ENCODE data around the gene MAP3K7CL. TPM values are rescaled to one million over a fixed set of nuclear protein-coding genes. Genes with fewer than 3 reads are reported as not detected.
"Not testable (repeated sequence)": the region's sequence is repeated elsewhere in the genome, so short reads cannot be mapped to it uniquely, and the experiment has no call there.

MAP3K7CL gene
- total RNA-seq, 1 donor from 2014 or later = 7.6 TPM

DNA sequence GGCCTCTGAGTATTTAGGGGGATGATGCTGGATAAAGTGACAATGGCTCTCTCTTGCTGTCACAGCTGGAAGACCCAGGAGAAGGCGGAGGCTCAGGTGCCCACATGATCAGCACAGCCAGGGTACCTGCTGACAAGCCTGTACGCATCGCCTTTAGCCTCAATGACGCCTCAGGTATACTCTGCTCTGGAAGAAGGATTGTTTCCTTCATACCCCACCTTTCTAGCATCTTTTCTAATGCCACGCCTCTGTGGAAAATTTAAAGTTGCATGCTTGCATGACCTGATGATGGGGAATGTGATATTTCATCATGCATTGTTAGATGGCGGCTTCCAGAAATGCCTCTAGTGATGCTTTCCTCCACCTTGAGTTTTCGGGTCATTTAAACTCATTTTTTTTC is 2.8 kb downstream of the MAP3K7CL start:
- DNase-seq (ENCODE audit: low read depth, low spot score) = no peak

DNA sequence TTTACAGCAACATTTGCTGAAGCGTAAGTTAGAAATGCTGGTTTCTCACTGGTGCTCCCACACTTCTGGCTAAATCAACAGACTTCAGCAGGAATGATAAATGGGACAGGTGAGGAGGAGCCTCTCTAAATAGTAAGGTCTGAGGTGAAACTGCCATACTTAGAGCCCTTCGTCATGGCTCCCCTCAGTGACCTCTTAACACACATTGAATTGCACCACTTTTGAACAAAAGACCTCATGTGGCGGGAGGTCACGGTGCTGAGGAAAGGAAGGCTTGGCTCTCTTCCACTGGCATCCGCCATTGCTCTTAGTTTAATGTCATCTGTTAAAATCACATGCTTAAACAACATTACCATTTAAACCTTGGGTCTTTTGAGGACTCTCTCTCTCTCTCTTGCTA is 3.4 kb downstream of the MAP3K7CL start:
- DNase-seq (ENCODE audit: low read depth, low spot score) = no peak

DNA sequence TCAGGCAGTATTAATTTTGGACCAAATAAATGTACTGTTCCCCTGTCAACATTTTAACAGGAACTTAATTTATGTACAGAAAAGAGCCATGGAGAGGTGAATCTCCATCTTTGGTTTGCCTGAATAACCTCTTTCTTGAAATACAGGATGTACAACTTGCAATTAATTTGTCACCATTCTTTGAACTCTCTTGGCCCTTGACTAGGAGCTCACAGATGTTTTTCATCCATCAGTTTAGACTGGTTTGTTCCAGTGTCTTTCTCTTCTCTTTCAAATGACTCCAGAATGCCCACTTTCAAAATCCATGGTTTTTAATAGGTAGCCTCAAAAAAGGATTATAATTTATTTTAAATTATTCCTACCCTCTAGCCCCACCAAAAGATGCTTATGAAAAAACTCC is 5.0 kb downstream of the MAP3K7CL start:
- DNase-seq (ENCODE audit: low read depth, low spot score) = no peak

DNA sequence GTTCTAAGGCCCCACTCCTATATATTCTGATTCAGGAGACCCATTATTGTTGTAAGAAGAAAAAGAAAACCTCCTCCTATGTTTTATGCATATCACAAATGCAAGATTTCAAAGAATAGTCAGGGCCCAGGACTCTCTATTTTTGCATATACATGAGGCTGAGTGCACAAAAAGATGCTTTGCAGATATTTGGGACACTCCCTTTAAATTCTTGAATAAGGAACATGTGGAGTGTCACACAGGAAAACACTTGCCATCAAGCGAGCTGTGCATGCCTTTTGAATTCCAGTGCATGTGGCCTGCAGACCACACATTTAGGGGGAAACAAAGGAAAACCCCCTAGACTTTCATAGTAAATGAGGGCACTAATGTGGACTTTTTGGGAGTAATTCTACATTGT is 5.6 kb downstream of the MAP3K7CL start:
- no peak for DNase-seq (ENCODE audit: low read depth, low spot score)

DNA sequence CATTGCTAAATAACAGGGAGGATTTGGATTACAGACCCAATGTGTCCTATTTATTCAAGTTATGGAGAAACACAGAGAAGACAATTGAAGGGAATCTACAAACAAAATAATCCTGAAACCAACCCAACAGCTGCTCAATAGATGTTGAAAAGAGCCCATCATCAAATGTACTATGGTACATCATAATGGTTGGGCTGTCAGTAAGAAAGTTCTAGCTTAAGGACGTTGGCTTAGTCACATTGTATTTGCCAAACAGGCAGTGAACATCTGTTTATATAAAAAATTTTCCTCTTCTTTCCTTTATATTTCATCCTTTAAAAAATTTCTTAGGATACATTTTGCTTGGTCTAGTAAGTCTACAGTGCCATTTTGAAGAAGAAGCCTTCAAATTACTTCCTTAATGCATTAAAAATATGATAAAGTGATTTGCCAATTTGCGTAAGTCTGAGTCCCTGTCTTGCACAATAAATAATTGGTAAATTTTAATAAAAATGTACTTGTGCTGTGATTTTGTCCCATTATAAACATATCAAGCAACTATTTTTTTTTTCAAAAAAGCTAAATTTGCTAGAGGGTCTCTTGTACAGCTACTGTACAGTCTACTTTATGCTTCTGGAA is 14.4 kb downstream of the MAP3K7CL start:
- DNase-seq (ENCODE audit: low read depth, low spot score) = no peak

DNA sequence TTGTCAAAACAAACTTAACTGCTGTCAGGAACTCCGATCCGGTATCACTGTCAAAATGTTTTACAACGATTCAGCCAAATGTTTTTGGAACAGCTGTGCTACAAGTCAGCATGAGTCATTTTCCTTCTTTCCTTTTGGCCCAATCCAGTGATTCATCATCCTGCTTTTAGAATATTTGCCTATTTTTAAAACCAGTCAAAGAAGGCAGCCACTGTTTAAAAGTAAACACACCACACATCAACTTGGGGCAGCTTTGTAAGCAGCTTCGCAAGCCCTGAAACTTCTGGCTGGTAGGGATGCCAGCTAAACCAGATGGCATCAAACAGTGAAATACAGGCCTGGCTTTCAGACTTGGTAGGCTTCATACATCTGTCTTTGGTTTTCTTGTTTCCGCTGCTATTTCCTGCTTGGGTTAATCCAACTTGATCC is 14.9 kb downstream of the MAP3K7CL start:
- DNase-seq (ENCODE audit: low read depth, low spot score) = peak; percentile 84

DNA sequence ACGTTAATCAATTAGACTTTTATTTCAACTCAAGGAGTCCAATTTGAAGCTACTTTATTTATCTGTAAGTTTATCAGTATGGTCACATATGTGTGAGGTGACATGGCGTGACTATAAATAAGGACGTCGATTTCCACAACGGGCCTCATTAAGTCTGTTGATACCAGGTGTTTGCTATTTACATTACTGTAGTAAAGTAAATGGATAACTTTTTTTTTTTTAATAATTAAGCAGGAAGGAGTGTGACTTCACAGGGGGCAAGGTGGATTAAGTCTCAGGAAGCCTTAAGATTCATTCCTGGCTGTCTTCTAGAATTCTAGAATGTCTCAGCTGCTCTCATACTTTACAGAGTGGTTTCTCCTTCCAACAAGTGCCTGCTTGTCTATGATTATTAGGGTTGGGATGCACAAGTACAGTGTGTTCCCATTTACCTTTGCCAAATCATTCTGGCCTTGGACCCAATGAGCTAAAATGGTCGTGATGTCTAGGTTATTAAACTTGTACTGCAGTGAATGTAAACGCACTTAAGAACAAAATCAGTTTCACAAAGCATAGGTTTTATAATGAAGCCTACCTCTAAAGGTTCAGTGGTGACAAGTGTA is 15.5 kb downstream of the MAP3K7CL start:
- DNase-seq (ENCODE audit: low read depth, low spot score) = no peak

DNA sequence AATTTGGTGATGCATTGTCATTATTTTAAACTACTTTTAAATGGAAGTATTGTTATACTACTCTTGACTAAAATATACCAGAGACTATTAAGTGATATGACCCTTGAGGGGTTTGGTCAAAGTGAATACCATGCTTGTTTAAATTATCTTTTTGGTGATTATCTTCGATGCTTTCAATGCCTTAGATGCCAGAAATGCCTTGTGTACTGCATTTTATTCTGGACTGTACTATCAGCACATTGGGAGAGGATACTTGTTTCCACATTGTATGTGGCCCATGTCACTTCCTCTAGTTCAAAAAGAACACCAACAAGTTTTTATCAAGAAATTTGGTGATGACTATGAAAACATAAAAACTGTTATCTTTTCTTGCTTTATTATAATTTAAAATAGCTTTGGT is 16.3 kb downstream of the MAP3K7CL start:
- DNase-seq (ENCODE audit: low read depth, low spot score) = no peak

DNA sequence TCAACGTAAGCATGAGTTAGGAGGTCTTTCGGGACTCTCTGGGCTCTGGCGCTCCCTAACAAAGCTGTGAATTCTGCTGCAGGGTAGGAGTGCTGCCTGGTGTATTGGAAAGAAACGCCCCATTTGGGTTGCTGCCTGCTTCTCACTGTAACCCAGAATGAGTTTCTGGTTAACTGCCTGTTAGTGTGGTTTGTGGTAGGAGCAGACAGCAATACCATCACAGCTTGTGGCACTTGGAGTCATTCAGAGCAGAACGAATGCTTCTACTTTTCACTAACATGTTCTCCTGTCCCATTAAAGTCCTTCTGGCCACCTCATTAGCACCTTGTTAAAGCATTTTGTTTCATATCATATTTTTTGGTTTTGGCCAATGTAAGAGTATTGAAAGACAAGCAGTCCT is 18.1 kb downstream of the MAP3K7CL start:
- no peak for DNase-seq (ENCODE audit: low read depth, low spot score)

DNA sequence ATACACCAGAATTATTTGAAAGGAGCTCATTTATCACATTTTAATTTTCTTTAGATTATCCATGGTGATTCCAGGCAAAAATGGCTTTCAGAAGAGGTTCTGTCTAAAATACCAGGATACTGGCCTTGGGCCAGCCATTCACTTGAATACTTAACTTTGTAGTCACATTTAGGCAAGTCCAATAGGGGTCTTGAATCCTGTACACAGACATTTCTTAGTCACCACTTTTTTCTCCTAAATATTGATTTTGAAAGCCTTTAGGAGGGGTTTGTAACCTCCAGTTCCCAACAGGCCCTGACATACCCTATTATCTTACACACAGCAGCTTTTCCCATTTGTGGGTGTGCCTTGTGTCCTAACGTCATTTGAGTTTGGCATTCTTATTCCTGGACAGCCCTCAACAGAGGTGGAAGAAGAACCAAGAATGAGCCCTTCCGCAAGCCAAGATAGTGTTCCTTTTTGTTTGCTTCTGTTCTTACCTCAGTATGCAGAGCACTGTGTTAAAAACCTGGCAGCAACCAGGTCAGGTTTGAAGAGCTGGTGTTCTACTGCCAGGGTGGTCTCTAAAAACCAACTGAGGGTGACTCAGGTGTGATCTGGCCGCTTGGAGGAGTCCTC is 19.5 kb downstream of the MAP3K7CL start:
- no peak for DNase-seq (ENCODE audit: low read depth, low spot score)

DNA sequence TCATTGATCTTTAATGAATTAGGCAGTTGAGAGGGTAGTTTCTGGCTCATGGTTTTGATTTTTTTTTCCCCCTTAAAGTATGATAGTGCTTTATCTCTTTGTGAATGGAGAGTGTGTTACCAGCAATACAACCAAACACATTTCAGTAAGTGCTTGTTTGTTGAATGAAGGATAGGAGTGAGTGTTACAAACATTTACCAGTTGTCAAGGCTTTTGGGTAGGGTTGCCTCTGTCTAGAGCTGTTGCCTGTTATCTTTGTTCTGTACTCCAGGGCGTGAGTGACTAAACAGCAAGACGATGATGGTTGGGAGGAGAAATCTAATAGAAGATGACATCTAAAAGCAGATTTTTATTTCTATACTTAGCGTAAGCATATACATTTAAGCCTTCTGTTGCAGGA is 21.5 kb downstream of the MAP3K7CL start:
- no peak for DNase-seq (ENCODE audit: low read depth, low spot score)

DNA sequence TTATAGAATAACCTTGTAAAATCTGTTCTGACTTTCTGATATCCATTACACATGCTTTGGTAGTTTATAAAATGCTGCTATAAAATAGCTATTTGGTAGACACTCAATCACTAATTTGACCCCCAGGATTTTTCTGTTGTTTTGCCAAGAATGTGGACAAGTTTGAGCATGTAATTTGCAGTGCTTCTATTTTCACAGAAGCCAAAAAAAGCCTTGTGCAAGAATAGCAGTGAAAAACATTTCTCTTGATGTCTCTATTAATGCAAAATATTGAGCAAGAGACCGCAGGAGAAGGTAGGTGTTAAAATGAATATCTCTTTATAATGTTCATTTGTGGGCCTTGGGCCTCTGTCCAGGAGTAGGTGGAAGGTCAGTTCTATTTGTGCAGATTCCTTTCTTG is 22.5 kb downstream of the MAP3K7CL start:
- DNase-seq (ENCODE audit: low read depth, low spot score) = no peak

DNA sequence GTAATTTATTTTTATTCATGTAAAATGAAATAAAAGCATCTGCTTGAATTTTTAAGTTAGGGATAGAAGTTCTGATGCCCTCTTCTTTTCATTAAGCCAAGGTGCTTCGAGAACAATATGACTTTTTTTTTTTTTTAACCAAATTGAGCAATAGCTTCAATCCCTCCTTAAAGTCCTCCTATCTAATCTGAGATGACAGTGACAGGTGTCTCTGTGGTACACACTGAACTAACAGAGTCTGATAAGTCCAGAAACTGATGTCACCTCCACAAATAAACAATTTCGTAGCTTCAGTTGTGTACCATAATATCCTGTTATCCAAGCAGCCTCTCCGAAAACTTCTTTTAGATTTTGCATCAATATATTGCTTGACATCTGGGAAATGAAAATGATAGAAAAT is 23.8 kb downstream of the MAP3K7CL start:
- no peak for DNase-seq (ENCODE audit: low read depth, low spot score)

DNA sequence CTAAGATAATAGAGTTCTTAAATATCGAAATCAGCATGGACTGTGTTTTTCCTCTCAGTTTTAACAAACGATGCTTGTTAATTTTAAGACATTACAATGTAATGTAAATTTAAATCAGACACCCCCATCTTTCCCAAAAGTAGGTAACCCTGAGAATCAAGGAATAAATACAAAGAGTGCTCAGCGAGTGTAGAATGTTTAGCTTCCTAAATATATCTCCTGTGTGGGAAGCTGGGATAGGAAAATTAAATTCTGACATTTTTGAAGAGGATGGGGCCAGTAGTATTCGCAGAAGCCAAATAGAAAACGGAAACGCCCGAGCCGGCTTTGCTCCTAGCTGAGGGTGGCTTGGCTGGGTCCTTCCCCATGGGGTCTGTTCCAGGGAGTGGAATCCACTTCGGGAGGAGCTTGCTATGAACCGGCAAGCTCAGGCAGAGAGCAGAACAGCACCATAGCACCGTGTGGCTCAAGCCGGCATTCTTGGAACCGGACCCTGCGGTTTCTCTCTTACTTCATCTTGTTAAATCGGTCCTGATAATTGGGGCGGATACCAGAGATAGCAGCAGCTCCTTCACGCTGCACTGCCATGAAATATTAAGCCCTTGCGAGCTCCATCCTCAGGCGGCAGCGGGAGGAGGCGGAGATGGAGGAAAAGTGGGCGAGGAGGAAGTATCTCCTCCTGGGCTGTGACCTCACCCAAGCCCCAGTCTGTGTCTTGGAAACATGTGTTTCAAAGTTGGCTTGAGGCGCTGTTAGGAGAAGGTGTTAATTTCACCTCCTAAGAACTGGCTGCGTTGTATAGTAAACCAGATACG is 24.9 kb downstream of the MAP3K7CL start:
- DNase-seq (ENCODE audit: low read depth, low spot score) = no peak

DNA sequence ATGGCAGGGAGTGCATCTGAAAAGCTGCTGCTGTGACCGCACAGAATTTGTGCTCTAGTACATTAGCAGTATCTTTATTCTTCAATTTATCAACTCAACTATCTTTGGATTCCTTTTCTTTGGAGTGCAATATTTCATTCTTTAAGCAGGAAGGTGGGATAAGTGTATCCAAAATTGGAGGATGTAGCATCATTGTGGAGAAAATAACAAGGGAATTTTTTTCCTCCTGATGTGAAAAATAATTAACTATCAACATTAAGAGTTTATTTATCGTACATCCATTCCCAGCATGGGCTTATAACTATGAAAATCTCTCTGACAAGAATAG is 25.5 kb downstream of the MAP3K7CL start:
- no peak for DNase-seq (ENCODE audit: low read depth, low spot score)

DNA sequence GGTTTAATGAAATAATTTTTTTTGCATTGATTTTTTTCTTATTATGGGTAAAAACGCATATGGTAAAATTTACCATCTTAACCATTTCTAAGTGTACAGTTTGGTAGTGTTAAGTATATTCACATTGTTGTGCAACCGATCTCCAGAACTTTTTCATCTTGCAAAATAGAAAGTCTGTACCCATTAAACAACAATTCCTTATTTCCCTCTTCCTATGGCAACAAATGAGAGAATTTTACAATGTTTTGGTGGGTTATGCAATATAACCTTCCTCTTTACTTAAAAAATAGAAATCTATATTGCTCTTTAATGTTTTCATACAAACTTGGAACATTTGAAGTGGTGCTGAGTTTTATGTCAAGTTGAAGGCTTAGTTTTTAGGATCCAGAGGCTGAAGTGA is 26.6 kb downstream of the MAP3K7CL start:
- no peak for DNase-seq (ENCODE audit: low read depth, low spot score)

DNA sequence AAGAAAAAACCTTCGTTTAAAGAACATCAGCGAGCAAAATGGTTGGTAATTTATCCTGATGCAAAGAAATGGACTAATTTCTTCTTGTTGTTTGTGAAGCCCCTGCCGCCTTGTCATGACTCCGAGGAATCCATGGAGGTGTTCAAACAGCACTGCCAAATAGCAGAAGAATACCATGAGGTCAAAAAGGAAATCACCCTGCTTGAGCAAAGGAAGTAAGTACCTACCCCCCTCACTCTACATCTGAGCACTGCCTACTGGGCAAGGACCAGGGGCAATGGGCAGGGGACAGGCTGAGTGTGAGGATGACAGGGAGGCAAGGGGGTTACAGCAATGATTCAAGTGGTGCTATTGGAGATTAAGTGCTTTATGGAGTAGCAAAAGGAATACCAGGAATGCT is 29.4 kb downstream of the MAP3K7CL start:
- no peak for DNase-seq (ENCODE audit: low read depth, low spot score)

DNA sequence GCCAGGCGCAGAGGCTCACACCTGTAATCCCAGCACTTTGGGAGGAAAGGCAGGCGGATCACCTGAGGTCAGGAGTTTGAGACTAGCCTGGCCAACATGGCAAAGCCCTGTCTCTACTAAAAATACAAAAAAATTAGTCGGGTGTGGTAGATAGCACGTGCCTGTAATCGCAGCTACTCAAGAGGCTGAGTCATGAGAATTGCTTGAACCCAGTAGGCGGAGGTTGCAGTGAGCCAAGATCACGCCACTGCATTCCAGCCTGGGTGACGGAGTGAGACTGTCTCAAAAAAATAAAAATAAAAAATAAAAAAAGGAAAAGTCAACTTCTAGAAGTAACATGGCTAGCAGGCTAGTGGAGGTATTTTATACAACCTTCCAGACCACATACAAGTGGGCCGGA is 32.4 kb downstream of the MAP3K7CL start:
- DNase-seq (ENCODE audit: low read depth, low spot score) = not testable (repeated sequence)

DNA sequence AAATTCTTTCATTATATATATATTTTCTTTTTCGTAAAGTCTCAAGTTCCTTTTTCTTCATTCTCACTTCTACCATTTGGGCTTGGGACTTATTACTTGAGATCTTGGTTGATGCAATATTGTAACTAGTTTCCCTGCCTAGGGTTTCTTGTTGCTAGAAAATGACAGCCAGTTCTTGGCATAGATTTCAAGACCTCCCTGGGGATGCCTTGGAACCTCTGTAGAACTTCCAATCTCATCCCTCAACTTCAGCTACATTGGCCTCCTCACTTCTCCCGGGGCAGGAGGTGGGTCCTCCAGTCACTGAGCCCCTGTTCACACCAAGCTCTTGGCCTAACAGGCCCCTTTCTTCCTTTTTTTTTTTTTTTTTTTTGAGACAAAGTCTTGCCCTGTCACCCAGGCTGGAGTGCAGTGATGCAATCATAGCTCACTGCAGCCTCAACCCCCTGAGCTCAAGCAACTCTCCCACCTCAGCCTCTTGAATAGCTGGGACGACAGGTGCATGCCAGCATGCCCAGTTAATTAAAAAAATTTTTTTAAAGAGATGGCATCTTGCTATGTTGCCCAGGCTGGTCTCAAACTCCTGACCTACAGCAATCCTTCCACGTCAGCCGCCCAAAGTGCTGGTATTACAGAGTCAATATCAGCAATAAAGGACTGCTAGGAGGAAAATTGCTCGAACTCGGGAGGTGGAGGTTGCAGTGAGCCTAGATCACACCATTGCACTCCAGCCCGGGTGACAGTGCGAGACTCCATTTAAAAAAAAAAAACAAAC is 33.1 kb downstream of the MAP3K7CL start:
- no peak for DNase-seq (ENCODE audit: low read depth, low spot score)

DNA sequence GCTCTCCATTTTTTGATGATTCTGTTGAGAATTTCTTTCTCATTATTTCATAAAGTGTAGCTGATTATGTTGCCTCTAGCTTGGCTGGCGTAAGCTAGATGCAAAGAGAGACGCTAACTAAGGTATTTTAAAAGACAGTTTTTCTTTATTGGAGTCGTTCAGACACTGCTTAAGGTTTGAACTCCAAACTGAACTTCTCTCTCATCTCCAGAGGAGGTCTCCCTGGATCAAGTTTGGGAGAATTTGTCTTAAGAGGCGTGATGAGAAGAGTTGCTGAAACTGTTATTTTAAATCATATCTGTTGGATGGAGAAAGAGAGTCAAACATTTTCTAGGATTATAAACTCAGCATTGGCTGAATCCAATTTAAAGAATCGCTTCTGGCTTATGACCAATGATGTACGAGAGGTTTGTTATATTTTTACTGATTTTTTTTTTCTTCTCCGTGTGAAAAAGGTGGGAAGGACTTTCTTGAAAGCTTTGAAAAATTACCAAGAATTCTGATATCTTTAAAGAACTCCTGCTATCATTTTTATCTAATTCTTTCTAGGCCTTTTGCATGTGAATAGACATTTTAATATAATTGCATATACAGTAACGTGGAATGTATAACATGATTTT is 34.0 kb downstream of the MAP3K7CL start:
- peak; percentile 53 for DNase-seq (ENCODE audit: low read depth, low spot score)

DNA sequence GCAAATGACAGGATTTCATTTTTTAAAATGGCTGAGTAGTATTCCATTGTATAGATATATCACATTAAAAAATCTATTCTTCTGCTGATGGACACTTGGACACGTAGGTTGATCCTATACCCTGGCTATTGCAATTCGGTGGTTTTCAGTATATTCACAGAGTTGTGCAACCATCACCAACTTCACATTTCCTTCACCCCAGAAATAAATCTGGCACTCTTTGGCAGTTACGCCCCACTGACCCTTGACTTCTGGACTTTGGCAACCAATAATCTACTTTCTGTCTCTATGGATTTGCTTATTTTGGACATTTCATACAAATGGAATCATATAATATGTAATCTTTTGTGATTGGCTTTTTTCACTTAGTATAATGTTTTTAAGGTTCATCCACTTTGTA is 35.9 kb downstream of the MAP3K7CL start:
- DNase-seq (ENCODE audit: low read depth, low spot score) = no peak
